ENCODE measurements around the gene SLC5A4.
A peak's percentile ranks its signal among the peaks of the same experiment; 100 is the strongest.
"Not testable (repeated sequence)": the region's sequence is repeated elsewhere in the genome, so short reads cannot be mapped to it uniquely, and the experiment has no call there.

SLC5A4 gene

GRCh38 chr22:32199961-32200360 lies 55.2 kb downstream of the SLC5A4 start:
- no peak for DNase-seq

GRCh38 chr22:32199341-32199740 lies 55.8 kb downstream of the SLC5A4 start:
- no peak for DNase-seq

- not testable (repeated sequence) for DNase-seq
Observed at GRCh38 chr22:32197553-32198226, 57.5 kb downstream of the SLC5A4 start.

- DNase-seq: not testable (repeated sequence)
Observed at GRCh38 chr22:32195900-32196299, 59.2 kb downstream of the SLC5A4 start.

GRCh38 chr22:32193346-32193745 lies 61.8 kb downstream of the SLC5A4 start:
- DNase-seq: not testable (repeated sequence)

GRCh38 chr22:32191021-32191420 lies 64.1 kb downstream of the SLC5A4 start:
- DNase-seq: not testable (repeated sequence)

- DNase-seq: no peak
Observed at GRCh38 chr22:32185821-32186220, 69.3 kb downstream of the SLC5A4 start.

- no peak for DNase-seq
Observed at GRCh38 chr22:32183625-32184024, 71.5 kb downstream of the SLC5A4 start.

- no peak for DNase-seq
Observed at GRCh38 chr22:32181043-32181442, 74.1 kb downstream of the SLC5A4 start.

- peak in 3 of 4 experiments; percentile 16 to 44 (median 34) for DNase-seq
Observed at GRCh38 chr22:32177221-32177765, 77.9 kb downstream of the SLC5A4 start.

GRCh38 chr22:32175683-32176644 lies 79.2 kb downstream of the SLC5A4 start:
- peak in 1 of 4 experiments; percentile 20 for DNase-seq

GRCh38 chr22:32175115-32175514 lies 80.0 kb downstream of the SLC5A4 start:
- DNase-seq: no peak
